ENCODE data around the gene TLE2.
"Not testable (repeated sequence)": the region's sequence is repeated elsewhere in the genome, so short reads cannot be mapped to it uniquely, and the experiment has no call there.

Gene TLE2

GRCh38 chr19:3012621-3013262 is 16.3 kb downstream of the TLE2 start:
- no peak for DNase-seq (ENCODE audit: low spot score)

- not testable (repeated sequence) for DNase-seq (ENCODE audit: low spot score)
Observed at GRCh38 chr19:3012059-3012458, 17.0 kb downstream of the TLE2 start.

- no peak for DNase-seq (ENCODE audit: low spot score)
Observed at GRCh38 chr19:3010871-3011270, 18.2 kb downstream of the TLE2 start.

GRCh38 chr19:3008994-3009393 is 20.1 kb downstream of the TLE2 start:
- DNase-seq (ENCODE audit: low spot score) = no peak

GRCh38 chr19:3007975-3008374 is 21.1 kb downstream of the TLE2 start:
- no peak for DNase-seq (ENCODE audit: low spot score)

- no peak for DNase-seq (ENCODE audit: low spot score)
Observed at GRCh38 chr19:3006075-3006767, 22.9 kb downstream of the TLE2 start.

- no peak for DNase-seq (ENCODE audit: low spot score)
Observed at GRCh38 chr19:3005345-3005744, 23.7 kb downstream of the TLE2 start.

GRCh38 chr19:3004522-3004921 is 24.6 kb downstream of the TLE2 start:
- DNase-seq (ENCODE audit: low spot score) = no peak

- DNase-seq (ENCODE audit: low spot score) = no peak
Observed at GRCh38 chr19:3003046-3003445, 26.0 kb downstream of the TLE2 start.

GRCh38 chr19:3001235-3001800 is 27.8 kb downstream of the TLE2 start:
- no peak for DNase-seq (ENCODE audit: low spot score)

- DNase-seq (ENCODE audit: low spot score) = no peak
Observed at GRCh38 chr19:2998642-2999041, 30.4 kb downstream of the TLE2 start.

- no peak for DNase-seq (ENCODE audit: low spot score)
Observed at GRCh38 chr19:2997720-2998119, 31.4 kb downstream of the TLE2 start.

- DNase-seq (ENCODE audit: low spot score) = no peak
Observed at GRCh38 chr19:2994588-2995131, 34.4 kb downstream of the TLE2 start.

- DNase-seq (ENCODE audit: low spot score) = no peak
Observed at GRCh38 chr19:2993579-2993978, 35.5 kb downstream of the TLE2 start.

- no peak for DNase-seq (ENCODE audit: low spot score)
Observed at GRCh38 chr19:2992958-2993357, 36.1 kb downstream of the TLE2 start.

GRCh38 chr19:2992333-2992732 is 36.7 kb downstream of the TLE2 start:
- not testable (repeated sequence) for DNase-seq (ENCODE audit: low spot score)

- no peak for DNase-seq (ENCODE audit: low spot score)
Observed at GRCh38 chr19:2989236-2989946, 39.7 kb downstream of the TLE2 start.

- DNase-seq (ENCODE audit: low spot score) = no peak
Observed at GRCh38 chr19:2988568-2988967, 40.5 kb downstream of the TLE2 start.

- DNase-seq (ENCODE audit: low spot score) = no peak
Observed at GRCh38 chr19:2987797-2988196, 41.3 kb downstream of the TLE2 start.

GRCh38 chr19:2986951-2987524 is 42.0 kb downstream of the TLE2 start:
- DNase-seq (ENCODE audit: low spot score) = no peak

GRCh38 chr19:2984215-2984528 is 44.9 kb downstream of the TLE2 start:
- DNase-seq (ENCODE audit: low spot score) = no peak
